DOHH2 (cell line): Measurements from ENCODE around the gene IQCC.

Experiments used
- H3F3A ChIP-seq: fragments of 200-600 bp; sonication (generic), shearing (Covaris generic); 2 replicates; pipeline ENCODE4 v1.6.0; 2016; ENCODE audit warnings: antibody characterized with exemption, mild to moderate bottlenecking; ENCODE audit not compliant: control insufficient read depth, insufficient read depth
- H3K27ac ChIP-seq: fragments of 200-600 bp; sonication (generic); 2 replicates; pipeline ENCODE4 v1.5.1; 2014; ENCODE audit warnings: low read depth, mild to moderate bottlenecking, low read length, moderate library complexity
- H3K27me3 ChIP-seq: fragments of 200-600 bp; sonication (generic); 2 replicates; pipeline ENCODE4 v1.6.1; 2014; ENCODE audit warnings: mild to moderate bottlenecking, low read length, mixed read lengths; ENCODE audit not compliant: control insufficient read depth
- H3K36me3 ChIP-seq: fragments of 200-600 bp; sonication (generic); 2 replicates; pipeline ENCODE4 v1.6.1; 2014; ENCODE audit warnings: mild to moderate bottlenecking, low read length, moderate library complexity, mixed read lengths; ENCODE audit not compliant: control insufficient read depth
- H3K4me1 ChIP-seq: fragments of 200-600 bp; sonication (generic); 2 replicates; pipeline ENCODE4 v1.6.1; 2014; ENCODE audit warnings: mild to moderate bottlenecking, low read length, mixed read lengths; ENCODE audit not compliant: control insufficient read depth
- H3K4me2 ChIP-seq: fragments of 200-600 bp; sonication (generic); 2 replicates; pipeline ENCODE4 v1.6.0; 2014; ENCODE audit warnings: mild to moderate bottlenecking, low read length, moderate library complexity
- H3K4me3 ChIP-seq: fragments of 200-600 bp; sonication (generic); 2 replicates; pipeline ENCODE4 v1.5.1; 2014; ENCODE audit warnings: mild to moderate bottlenecking, low read length, mixed read lengths
- H3K79me2 ChIP-seq: fragments of 200-600 bp; sonication (generic); 2 replicates; pipeline ENCODE4 v1.6.1; 2014; ENCODE audit warnings: mild to moderate bottlenecking, low read length, mixed read lengths; ENCODE audit not compliant: control insufficient read depth
- H3K9me2 ChIP-seq: fragments of 200-600 bp; sonication (generic); replicated peaks from 2 replicates; pipeline ENCODE4 v1.6.1; 2014; ENCODE audit warnings: mild to moderate bottlenecking, low read length, mixed read lengths; ENCODE audit not compliant: control insufficient read depth
- H3K9me3 ChIP-seq: fragments of 200-600 bp; sonication (generic); 2 replicates; pipeline ENCODE4 v1.6.1; 2014; ENCODE audit warnings: antibody characterized with exemption, low read length, mixed read lengths; ENCODE audit not compliant: control insufficient read depth, insufficient read depth
- H4K20me1 ChIP-seq: fragments of 200-600 bp; sonication (generic); 2 replicates; pipeline ENCODE4 v1.6.0; 2014; ENCODE audit warnings: low read depth, mild to moderate bottlenecking, antibody characterized with exemption, low read length, moderate library complexity; ENCODE audit not compliant: control insufficient read depth, insufficient read depth
- CTCF ChIP-seq: fragments of 200-600 bp; sonication (generic); IDR thresholded peaks from one replicate; pipeline ENCODE4 v1.5.1; 2014; ENCODE audit warnings: antibody characterized with exemption, mild to moderate bottlenecking, low read depth, low read length; ENCODE audit not compliant: poor library complexity, severe bottlenecking
- EZH2phosphoT487 ChIP-seq: fragments of 200-600 bp; sonication (generic); IDR thresholded peaks from 2 replicates; pipeline ENCODE4 v1.6.1; 2017; ENCODE audit warnings: borderline replicate concordance, mild to moderate bottlenecking, antibody characterized with exemption, low read length, moderate library complexity, mixed read lengths

IQCC gene

GRCh38 chr1:32231843-32232432, 26.5 kb downstream of the IQCC start:
- Histone ChIP-seq H3K4me3 (no peak overlapping the region), H3K9me2 (no peaks in the 10 kb centered on the region), H3K79me2 (no peaks in the 10 kb centered on the region; the same call in 1 of the 2 replicates), H3K9me3 (no peaks in the 10 kb centered on the region), H3K27ac (no peak overlapping the region), H3K36me3 (peaks cover 62% of the 10 kb centered on the region), H3K4me2 (no peak overlapping the region), H3K4me1 (no peaks in the 10 kb centered on the region), H3K27me3 (no peaks in the 10 kb centered on the region), H3F3A (peaks cover 14% of the 10 kb centered on the region), H4K20me1 (no peaks in the 10 kb centered on the region)
- TF ChIP-seq CTCF (no peak), EZH2phosphoT487 (no peak)

- H3K27ac ChIP-seq, result no peak overlapping the region
- H3K36me3 ChIP-seq, result peaks cover 57% of the 10 kb centered on the region
- H3K4me1 ChIP-seq, result no peaks in the 10 kb centered on the region
- H4K20me1 ChIP-seq, result no peaks in the 10 kb centered on the region
- TF ChIP-seq EZH2phosphoT487 (no peak), CTCF (no peak)
- no peaks in the 10 kb centered on the region for H3K27me3 ChIP-seq
- no peaks in the 10 kb centered on the region for H3K9me3 ChIP-seq
- no peak overlapping the region for H3K4me3 ChIP-seq
- no peaks in the 10 kb centered on the region for H3K9me2 ChIP-seq
- no peaks in the 10 kb centered on the region for H3K79me2 ChIP-seq
- H3F3A ChIP-seq, result peaks cover 14% of the 10 kb centered on the region
- no peak overlapping the region for H3K4me2 ChIP-seq
Measured at GRCh38 chr1:32232558-32233304, 27.3 kb downstream of the IQCC start.

- peaks cover under 1% of the 10 kb centered on the region for H3K4me1 ChIP-seq
- no peaks in the 10 kb centered on the region for H4K20me1 ChIP-seq
- H3K4me3 ChIP-seq, result no peak overlapping the region
- no peak overlapping the region for H3K4me2 ChIP-seq
- no peak overlapping the region for H3K27ac ChIP-seq
- no peaks in the 10 kb centered on the region for H3K79me2 ChIP-seq
- H3K9me3 ChIP-seq, result no peaks in the 10 kb centered on the region
- peaks cover 22% of the 10 kb centered on the region for H3F3A ChIP-seq
- H3K27me3 ChIP-seq, result no peaks in the 10 kb centered on the region
- peaks cover 39% of the 10 kb centered on the region for H3K36me3 ChIP-seq
- TF ChIP-seq CTCF, result no peak
- no peak for TF ChIP-seq EZH2phosphoT487
- no peaks in the 10 kb centered on the region for H3K9me2 ChIP-seq
Measured at GRCh38 chr1:32234792-32235191, 29.3 kb downstream of the IQCC start.
